GM12878 (cell line): ENCODE measurements around the gene SLC24A3. TPM values are rescaled to one million over a fixed set of nuclear protein-coding genes. Genes with fewer than 3 reads are reported as not detected.

Source experiments
- ATF3 ChIP-seq: IDR thresholded peaks from 2 replicates; pipeline ENCODE4 v1.6.1; 2011; ENCODE audit warnings: low read depth, mild to moderate bottlenecking, low read length, moderate library complexity, borderline replicate concordance; ENCODE audit errors: extremely low read depth
- BMI1 ChIP-seq: fragments of 450-650 bp; IDR thresholded peaks from 2 replicates; pipeline ENCODE4 v1.6.1; 2016; ENCODE audit warnings: mild to moderate bottlenecking, moderate library complexity, borderline replicate concordance
- CBX5 ChIP-seq: sonication (generic); IDR thresholded peaks from 2 replicates; pipeline ENCODE4 v1.6.1; 2016; ENCODE audit warnings: low read depth, moderate library complexity, mild to moderate bottlenecking, inconsistent platforms
- CEBPB ChIP-seq, 2 experiments: fragments of 150-350 bp in 1 of 2; IDR thresholded peaks; 2 replicates each; pipeline ENCODE4 v1.6.1; 2012 to 2014; ENCODE audit warnings: low read depth in 2 of 2, low read length in 2 of 2, borderline replicate concordance in 1 of 2, inconsistent platforms in 1 of 2
- E2F8 ChIP-seq: fragments of 450-650 bp; IDR thresholded peaks from 2 replicates; pipeline ENCODE4 v1.6.1; 2018; ENCODE audit warnings: mild to moderate bottlenecking, low read depth, moderate library complexity; ENCODE audit not compliant: partially characterized antibody
- EGR1 ChIP-seq, 2 experiments: IDR thresholded peaks; 1 replicate in 1 of 2; 2 replicates in 1 of 2; pipeline ENCODE4 v1.6.1; 2011 to 2012; ENCODE audit warnings: low read depth in 2 of 2, low read length in 2 of 2, borderline replicate concordance in 1 of 2, mild to moderate bottlenecking in 1 of 2, moderate library complexity in 1 of 2
- GABPA ChIP-seq: IDR thresholded peaks from 2 replicates; pipeline ENCODE4 v1.6.1; 2014; ENCODE audit warnings: antibody characterized with exemption, low read depth, mild to moderate bottlenecking, inconsistent platforms
- HCFC1 ChIP-seq: fragments of 150-350 bp; IDR thresholded peaks from 2 replicates; pipeline ENCODE4 v1.6.1; 2014; ENCODE audit warnings: low read length
- IKZF1 ChIP-seq: fragments of 450-650 bp; conservative IDR thresholded peaks from 2 replicates; pipeline ENCODE4 v1.6.1; 2017; ENCODE audit warnings: antibody characterized with exemption, mild to moderate bottlenecking
- JUNB ChIP-seq: IDR thresholded peaks from 2 replicates; pipeline ENCODE4 v1.6.1; 2016; ENCODE audit warnings: antibody characterized with exemption, mild to moderate bottlenecking
- KLF5 ChIP-seq: fragments of 450-650 bp; IDR thresholded peaks from 2 replicates; pipeline ENCODE4 v1.6.1; 2014; ENCODE audit warnings: mild to moderate bottlenecking; ENCODE audit not compliant: partially characterized antibody
- LARP7 ChIP-seq: fragments of 450-650 bp; IDR thresholded peaks from 2 replicates; pipeline ENCODE4 v1.6.1; 2017; ENCODE audit warnings: mild to moderate bottlenecking
- MEF2A ChIP-seq: IDR thresholded peaks from 2 replicates; pipeline ENCODE4 v1.6.1; 2011; ENCODE audit warnings: low read depth, mild to moderate bottlenecking, low read length, moderate library complexity; ENCODE audit not compliant: insufficient read depth
- MEF2B ChIP-seq: fragments of 450-650 bp; IDR thresholded peaks from 2 replicates; pipeline ENCODE4 v1.6.1; 2018; ENCODE audit warnings: mild to moderate bottlenecking, moderate library complexity; ENCODE audit not compliant: partially characterized antibody, poor library complexity, severe bottlenecking
- NR2F1 ChIP-seq: fragments of 450-650 bp; conservative IDR thresholded peaks from 2 replicates; pipeline ENCODE4 v1.6.1; 2017; ENCODE audit warnings: mild to moderate bottlenecking
- POLR2A ChIP-seq: IDR thresholded peaks from 2 replicates; pipeline ENCODE4 v1.6.1; 2011; ENCODE audit warnings: low read depth, mild to moderate bottlenecking, low read length
- RELA ChIP-seq: fragments of 450-650 bp; IDR thresholded peaks from 2 replicates; pipeline ENCODE4 v1.8.0; 2014; ENCODE audit warnings: borderline replicate concordance; ENCODE audit not compliant: partially characterized antibody
- RFX5 ChIP-seq: IDR thresholded peaks from 2 replicates; pipeline ENCODE4 v1.6.1; 2011; ENCODE audit warnings: low read depth, low read length, improper control_type of control experiment
- SIX5 ChIP-seq: IDR thresholded peaks from 2 replicates; pipeline ENCODE4 v1.6.1; 2011; ENCODE audit warnings: mild to moderate bottlenecking, low read depth, low read length, moderate library complexity; ENCODE audit not compliant: severe bottlenecking
- SMAD1 ChIP-seq: fragments of 450-650 bp; IDR thresholded peaks from 2 replicates; pipeline ENCODE4 v1.6.1; 2018; ENCODE audit warnings: mild to moderate bottlenecking, low read depth; ENCODE audit not compliant: partially characterized antibody
- SMC3 ChIP-seq: IDR thresholded peaks from 2 replicates; pipeline ENCODE4 v1.6.1; 2011; ENCODE audit warnings: low read length, improper control_type of control experiment, borderline replicate concordance
- SRF ChIP-seq, 2 experiments: IDR thresholded peaks; 2 replicates each; pipeline ENCODE4 v1.6.1; 2011; ENCODE audit warnings: low read depth in 2 of 2, low read length in 2 of 2, mild to moderate bottlenecking in 1 of 2, moderate library complexity in 1 of 2
- USF1 ChIP-seq: IDR thresholded peaks from 2 replicates; pipeline ENCODE4 v1.6.1; 2011; ENCODE audit warnings: borderline replicate concordance, low read depth, mild to moderate bottlenecking, moderate library complexity, mixed read lengths, low read length; ENCODE audit not compliant: insufficient read depth; ENCODE audit errors: extremely low read length
- ZNF207 ChIP-seq: fragments of 450-650 bp; IDR thresholded peaks from 2 replicates; pipeline ENCODE4 v1.6.1; 2014; ENCODE audit warnings: antibody characterized with exemption, mild to moderate bottlenecking, borderline replicate concordance
- ZNF217 ChIP-seq: fragments of 450-650 bp; IDR thresholded peaks from 2 replicates; pipeline ENCODE4 v1.6.1; 2017; ENCODE audit warnings: antibody characterized with exemption, mild to moderate bottlenecking
- ZNF24 ChIP-seq: fragments of 450-650 bp; IDR thresholded peaks from 2 replicates; pipeline ENCODE4 v1.6.1; 2017; ENCODE audit warnings: antibody characterized with exemption, mild to moderate bottlenecking
- ZNF274 ChIP-seq: IDR thresholded peaks from one replicate; pipeline ENCODE4 v1.8.0; 2011; ENCODE audit not compliant: insufficient read length, insufficient read depth
- ZNF622 ChIP-seq: fragments of 450-650 bp; IDR thresholded peaks from 2 replicates; pipeline ENCODE4 v1.6.1; 2017; ENCODE audit warnings: mild to moderate bottlenecking, inconsistent platforms
- ZSCAN29 ChIP-seq: fragments of 450-650 bp; IDR thresholded peaks from 2 replicates; pipeline ENCODE4 v1.6.1; 2017; ENCODE audit warnings: mild to moderate bottlenecking, moderate library complexity
- polyA plus RNA-seq, 11 experiments: library from polyadenylated mRNA; depleted of rRNA in 4 of 11; unstranded in 6 of 11; stranded (reverse) in 5 of 11; fragments of >200 nt; fragmentation: Nextera tagmentation in 4 of 11; fragmentation: Illumina TruSeq in 1 of 11; extraction: Ambion mirVana in 4 of 11; extraction: Trizol in 1 of 11; gene quantifications; 1 replicate in 1 of 11; 2 replicates in 10 of 11; pipeline versions ENCODE4 v1.2.1 to v1.2.3, GENCODE V29; 2011 to 2016; ENCODE audit warnings: inconsistent platforms in 2 of 11, missing spikeins in 2 of 11, low read depth in 1 of 11
- total RNA-seq, 4 experiments: library from RNA; depleted of rRNA in 3 of 4; stranded (reverse); fragments of >200 nt in 3 of 4; fragmentation: Illumina TruSeq in 1 of 4; extraction: Trizol in 1 of 4; gene quantifications; 2 replicates each; pipeline versions ENCODE4 v1.2.1 to v1.2.3, GENCODE V29; 2013 to 2021

SLC24A3 gene
- total and polyA plus RNA-seq, 10 of the 15 experiments (the other 5 are each of a cell fraction or from before 2014, with no cell fraction given) = 0.04 TPM; not detected in 9

- TF ChIP-seq GABPA = no peak
- peak; percentile 90 for TF ChIP-seq MEF2B
- TF ChIP-seq EGR1 (IDR thresholded peaks at IDR 0.05; ENCODE audit: borderline replicate concordance in 1 of 2, low read depth in 2 of 2, low read length in 2 of 2) = no peak
- TF ChIP-seq IKZF1 = peak; percentile 75
- no peak for TF ChIP-seq E2F8
- no peak for TF ChIP-seq LARP7
- TF ChIP-seq CEBPB (IDR thresholded peaks at IDR 0.05; ENCODE audit: borderline replicate concordance in 1 of 2, low read depth in 2 of 2, low read length in 2 of 2) = no peak
- TF ChIP-seq ATF3 = no peak
- no peak for TF ChIP-seq SIX5
- no peak for TF ChIP-seq ZSCAN29
- peak; percentile 64 for TF ChIP-seq JUNB
- no peak for TF ChIP-seq USF1
- peak; percentile 92 for TF ChIP-seq NR2F1
- no peak for TF ChIP-seq SMC3
- peak; percentile 54; the same call in 1 of the 2 replicates for TF ChIP-seq BMI1
- TF ChIP-seq HCFC1 = no peak
- TF ChIP-seq ZNF217 = peak; percentile 91
- no peak for TF ChIP-seq SRF (IDR thresholded peaks at IDR 0.05; ENCODE audit: low read depth in 2 of 2, low read length in 2 of 2)
- TF ChIP-seq RELA = no peak
- TF ChIP-seq SMAD1 = no peak
- no peak for TF ChIP-seq MEF2A
- TF ChIP-seq RFX5 = no peak
- no peak for TF ChIP-seq CBX5
- TF ChIP-seq ZNF622 = no peak
- no peak for TF ChIP-seq KLF5
- TF ChIP-seq ZNF207 = no peak
- TF ChIP-seq ZNF274 = no peak
- no peak for TF ChIP-seq ZNF24
- no peak for TF ChIP-seq POLR2A
Observed at GRCh38 chr20:19347943-19348456, 135.6 kb downstream of the SLC24A3 start (continued).
